NCI-H1092 treated with DMSO at 0.1 percent for 48 hours (cell line): ENCODE results near the gene ZNF219.
A peak's percentile ranks its signal among the peaks of the same experiment; 100 is the strongest.

Source experiments
- DNase-seq: peaks from one replicate; lab custom pipeline; 2025; lab: John Stamatoyannopoulos, UW

Gene ZNF219

DNA sequence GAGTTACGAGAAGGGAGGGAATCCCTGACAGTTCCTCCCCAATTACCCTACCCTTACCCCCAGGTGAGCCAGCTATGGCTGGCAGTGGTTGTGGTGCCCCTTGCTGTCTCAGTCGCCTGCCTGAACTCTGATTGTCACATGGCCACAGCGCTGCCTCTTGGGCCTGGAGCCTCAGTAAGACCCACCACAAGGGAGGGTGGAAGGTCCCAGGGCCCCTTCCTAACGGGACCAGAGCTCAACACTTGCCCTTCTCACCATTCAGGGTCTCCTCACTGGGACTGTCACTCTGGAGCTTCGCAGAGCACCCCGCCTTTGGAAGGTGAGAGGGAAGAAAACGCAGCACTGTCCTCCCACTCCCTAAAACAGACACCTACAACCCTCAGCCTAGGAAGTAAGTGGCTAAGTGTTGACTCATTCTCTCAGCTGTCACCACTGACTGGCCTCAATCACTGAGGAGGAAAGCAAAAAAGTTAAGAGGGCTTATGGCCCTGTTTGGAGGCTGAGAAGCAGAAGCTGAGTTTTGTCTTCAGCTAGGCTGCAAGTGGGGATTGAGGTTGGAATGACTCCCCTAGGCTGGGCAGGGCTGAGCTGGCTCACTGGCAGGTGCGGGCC is 3.5 kb upstream of the ZNF219 start:
- DNase-seq, result no peak

GRCh38 chr14:21100931-21101330 is 2.5 kb upstream of the ZNF219 start, which contains the start of gene TMEM253:
Gene TMEM253, plus strand, starts transcription at chr14:21101066. Its CDS starts 278 bp downstream, at chr14:21101344.
- no peak for DNase-seq

DNA sequence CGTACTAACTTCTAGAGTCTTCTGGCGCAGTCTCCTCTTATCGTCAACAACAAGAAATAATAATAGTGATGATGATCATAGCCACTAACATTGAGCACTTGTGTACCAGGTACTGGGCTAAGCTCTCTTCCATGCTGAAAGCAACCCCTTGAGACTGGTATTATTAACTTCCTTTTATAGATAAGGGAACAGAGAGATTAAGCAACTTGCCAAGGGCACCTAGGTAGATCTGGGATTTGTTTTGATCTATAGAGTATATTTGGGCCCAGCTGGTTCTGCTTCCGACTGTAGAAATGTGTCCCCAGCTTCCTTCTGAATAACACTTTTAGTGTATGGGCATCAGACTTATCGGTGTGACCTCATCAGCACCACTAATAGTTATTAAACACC is 1.1 kb upstream of the ZNF219 start:
- no peak for DNase-seq

- peak; percentile 38 for DNase-seq
These were observed 589 bp upstream of the ZNF219 start for GRCh38 chr14:21098892-21099595.

DNA sequence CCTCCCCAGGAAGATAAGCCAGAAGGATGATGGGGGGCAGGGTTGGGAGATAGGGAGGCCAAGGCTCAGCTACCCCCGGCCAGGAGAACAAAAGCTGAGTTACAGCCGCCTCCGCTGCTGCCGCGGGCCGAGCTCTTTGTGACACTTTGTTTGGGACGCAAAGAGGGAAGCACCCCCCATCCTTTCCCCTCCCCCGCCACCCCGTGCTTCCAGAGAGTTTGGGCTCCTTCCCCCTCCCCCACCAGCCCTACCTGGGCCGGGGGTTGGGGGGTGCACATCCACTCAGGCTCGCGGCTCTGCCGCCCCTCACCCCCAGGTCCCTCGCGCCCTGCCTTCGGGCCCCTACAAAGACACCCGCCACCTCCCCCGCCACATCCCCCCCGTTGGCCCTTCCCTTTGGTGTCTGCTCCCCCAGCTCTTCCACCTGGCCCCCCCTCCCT is 799 bp downstream of the ZNF219 start:
- DNase-seq, result no peak

- DNase-seq, result peak; percentile 28
These were observed 1.3 kb downstream of the ZNF219 start for GRCh38 chr14:21096978-21097635.

- peak; percentile 10 for DNase-seq
These were observed 2.0 kb downstream of the ZNF219 start for GRCh38 chr14:21096438-21096837.

DNA sequence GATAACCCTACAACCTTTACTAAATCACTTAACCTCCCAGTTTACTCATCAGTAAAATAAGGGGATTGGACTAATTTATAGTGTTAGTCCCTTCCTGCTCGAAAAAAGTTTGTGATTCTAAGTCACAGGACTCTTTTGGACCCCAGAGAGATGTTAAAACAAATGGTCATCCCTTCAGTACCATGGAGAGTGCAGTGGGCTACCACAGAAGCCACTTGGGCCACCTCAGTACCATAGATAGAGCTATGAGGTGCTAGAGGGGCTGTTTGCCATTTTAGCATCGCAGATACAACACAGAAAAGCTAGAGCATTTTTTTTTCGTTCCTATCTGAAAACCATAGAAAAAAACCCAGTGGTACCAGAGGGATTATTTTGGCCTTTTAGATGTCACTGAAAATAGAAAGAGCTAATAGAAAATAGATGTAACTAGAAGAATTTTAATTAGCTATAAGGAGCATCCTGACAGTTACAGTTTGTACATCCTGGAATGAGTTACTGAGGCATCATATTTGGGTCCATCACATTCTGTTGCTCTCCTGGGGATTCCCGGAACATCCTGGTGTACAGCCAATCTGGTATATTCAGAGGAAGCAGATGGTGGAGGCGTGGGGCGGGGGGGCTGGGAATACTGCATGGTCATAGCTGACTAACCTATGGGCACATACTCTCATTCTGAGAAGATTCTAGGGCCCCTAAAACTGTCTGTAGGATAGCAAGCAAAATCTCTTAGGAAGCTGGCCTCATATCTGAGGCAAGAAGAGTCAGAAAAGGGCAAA is 2.8 kb downstream of the ZNF219 start:
- no peak for DNase-seq

DNA sequence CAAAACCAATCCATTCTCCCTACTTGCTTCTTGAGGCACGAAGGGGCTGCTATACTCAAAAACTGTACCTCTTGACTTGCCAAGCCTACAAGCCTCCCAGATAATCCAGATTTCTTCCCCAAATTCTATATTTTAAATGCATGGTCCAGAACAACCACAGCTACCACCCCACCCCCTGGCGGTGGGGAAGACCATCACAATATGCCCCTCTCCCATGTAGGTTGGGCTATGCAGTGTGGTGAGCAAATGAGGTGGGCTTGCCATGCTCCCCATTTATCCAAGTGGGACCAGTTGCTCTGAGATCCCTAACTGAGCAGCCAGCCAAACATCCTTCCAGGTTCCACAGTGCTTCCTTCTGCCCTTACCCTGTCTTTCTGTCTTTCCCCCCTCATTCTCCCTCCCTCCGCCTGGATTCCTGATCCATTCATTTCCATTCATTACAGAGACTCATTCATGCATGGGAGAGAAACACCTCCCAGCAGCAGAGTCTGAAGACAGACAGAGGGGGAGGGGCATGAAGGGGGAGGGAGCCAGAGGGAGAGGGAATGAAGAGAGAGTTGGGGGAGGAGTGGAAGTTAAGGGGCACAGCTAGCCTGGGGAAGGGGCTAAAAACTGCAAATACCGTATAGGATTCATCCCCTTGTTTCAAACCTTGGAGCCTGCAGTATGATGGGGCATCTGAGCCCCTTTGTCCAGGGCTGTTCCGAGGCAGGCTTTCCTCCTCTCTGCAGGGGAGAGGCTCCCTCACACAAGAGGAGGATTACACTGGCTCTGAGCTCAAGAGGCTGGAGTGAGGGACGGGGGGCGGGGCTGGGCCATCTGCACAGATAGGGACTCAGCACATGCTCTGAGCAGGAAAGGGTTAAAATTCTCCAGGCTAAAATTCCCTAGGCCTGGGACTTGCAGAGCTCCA is 4.4 kb downstream of the ZNF219 start:
- DNase-seq, result peak; percentile 44

DNA sequence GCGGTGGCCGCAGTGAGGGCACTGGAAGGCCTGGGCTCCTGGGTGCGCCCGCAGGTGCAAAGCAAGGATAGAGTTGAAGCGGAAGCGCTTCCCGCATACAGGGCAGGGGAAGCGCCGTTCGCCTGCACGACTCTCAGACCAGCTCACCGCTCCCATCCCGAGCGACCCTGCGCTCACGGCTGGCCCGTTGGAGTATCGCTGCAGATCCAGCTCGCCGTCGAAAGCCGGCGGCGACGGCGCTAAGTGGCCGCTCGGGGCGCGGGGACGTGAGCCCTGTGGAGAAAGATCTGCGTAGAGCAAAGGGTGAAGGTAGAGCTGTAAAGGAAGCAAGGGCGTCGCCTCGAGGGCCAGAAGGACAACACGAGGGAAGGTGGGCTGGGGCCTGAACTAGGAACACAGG is 5.4 kb downstream of the ZNF219 start:
- DNase-seq, result no peak

- DNase-seq, result peak; percentile 52
These were observed 6.0 kb downstream of the ZNF219 start for GRCh38 chr14:21092273-21093011.

DNA sequence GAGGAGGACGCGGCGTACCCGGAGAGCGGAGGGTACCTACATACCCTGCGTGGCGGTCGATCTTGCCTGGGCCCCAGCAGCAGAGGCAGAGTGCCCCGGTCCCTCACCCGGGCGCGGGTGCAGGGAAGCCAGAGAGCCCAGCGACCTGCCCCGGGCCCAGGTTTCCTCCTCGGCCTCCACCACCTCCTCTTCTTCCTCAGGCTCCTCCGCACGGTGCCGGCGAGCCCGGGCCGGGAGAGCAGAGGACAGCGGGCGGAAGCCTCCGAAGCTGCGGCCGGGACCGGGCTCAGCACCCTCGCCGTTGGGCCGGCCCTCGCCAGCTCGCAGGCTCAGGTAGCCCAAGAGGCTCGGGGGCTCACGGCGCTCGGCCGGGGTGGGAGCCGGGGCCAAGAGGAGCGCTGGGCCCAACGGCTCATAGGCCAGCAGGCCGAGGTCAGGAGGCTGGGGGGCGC is 6.6 kb downstream of the ZNF219 start:
- DNase-seq, result no peak

DNA sequence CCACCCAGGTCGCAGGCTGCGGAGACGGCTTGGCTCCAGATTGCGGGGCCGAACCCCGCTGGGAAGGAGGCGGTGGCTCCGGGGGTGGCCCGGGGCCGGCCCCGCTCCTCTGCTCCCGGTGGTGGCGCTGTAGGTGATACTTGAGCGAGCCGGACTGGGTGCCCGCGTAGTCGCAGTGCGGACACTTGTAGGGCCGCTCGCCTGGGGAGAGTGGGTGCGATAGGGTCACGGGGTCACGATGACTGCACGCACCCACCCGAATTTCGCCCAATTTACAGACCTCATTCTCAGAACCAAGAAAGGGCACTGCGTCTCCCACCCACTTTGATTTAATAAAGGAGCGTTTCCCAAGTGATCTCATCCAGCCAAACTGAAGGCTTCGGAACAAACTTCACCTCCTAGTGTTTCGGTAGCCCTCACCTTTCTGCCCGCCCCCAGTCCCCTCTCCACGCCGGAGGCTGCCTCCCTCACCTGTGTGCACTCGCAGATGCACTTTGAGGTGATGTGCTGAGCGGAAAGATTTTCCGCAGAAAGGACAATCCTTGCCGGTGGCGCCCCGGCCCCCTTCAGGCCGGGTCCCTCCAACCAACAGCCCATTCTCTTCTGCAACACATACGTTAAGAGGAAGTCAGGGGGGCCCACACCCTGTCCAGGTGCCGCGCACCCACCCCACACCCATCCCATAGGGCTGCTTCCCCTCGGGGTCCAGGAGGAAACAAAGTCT is 7.4 kb downstream of the ZNF219 start:
- no peak for DNase-seq

- DNase-seq, result no peak
These were observed 8.1 kb downstream of the ZNF219 start for GRCh38 chr14:21090194-21090939.

GRCh38 chr14:21089877-21090193 is 8.6 kb downstream of the ZNF219 start:
- no peak for DNase-seq

DNA sequence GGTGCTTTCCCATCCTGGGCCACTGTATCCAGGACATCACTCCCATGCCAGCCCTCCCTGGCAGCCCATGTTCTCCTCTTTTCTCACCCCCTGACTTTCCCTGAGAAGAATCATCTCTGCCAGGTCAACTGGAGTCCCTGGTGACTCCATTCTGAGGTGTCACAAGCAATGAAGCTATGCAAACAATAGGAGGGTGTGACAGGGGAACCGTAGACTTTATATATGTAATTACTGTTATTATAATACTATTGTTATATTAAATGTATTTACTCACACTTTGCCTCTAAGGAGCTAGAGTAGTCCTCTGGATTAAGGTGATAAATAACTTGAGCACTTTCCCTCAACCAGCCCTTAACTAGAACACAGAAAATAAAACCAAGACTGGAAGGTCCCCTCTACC is 9.2 kb downstream of the ZNF219 start:
- DNase-seq, result no peak

GRCh38 chr14:21088687-21089086 is 9.8 kb downstream of the ZNF219 start:
- no peak for DNase-seq

DNA sequence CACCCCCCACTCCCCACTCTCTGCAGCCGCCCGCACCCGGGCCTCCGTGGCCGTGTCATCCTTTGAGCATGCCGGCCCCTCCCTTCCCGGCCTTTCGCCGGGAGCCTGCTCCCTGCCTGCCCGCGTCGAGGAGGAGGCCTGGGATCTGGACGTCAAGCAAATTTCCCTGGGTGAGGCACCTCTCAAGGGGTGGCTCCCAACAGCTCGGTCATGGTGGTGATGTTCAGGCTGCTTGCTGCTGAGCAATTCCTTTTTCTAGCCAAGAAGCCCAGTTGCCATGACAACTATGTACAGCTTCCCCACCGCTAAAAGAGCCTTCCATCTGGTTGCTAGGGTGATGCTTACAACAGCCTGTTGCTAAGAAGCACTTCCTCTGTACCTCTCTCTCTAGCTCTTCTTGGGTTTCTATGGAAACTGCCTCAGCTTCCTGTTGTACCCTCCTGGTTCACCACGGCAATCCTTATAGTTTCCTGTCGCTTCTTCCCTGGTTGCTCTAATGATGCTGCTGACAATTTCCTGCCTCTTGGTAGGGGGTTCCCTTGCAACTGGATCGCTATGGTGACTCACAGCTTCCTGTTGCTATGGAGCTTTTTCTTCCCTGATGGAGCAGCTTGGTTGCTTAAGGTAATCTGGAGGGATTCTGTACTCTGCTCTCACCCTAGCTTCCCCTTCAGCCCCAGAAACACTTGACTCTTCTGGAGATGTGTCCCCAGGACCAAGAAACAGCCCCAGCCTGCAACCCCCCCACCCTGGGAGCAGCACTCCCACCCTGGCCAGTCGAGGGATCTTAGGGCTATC is 11.0 kb downstream of the ZNF219 start:
- DNase-seq, result peak; percentile 10

- DNase-seq, result no peak
These were observed 11.6 kb downstream of the ZNF219 start for GRCh38 chr14:21086908-21087293.
